HG03565 (cell line): Measurements from ENCODE around the gene GPR108.

Experiments used
- ATAC-seq: cut with Tn5 transposase; IDR thresholded peaks from one replicate; pipeline ENCODE4 v1.9.1; 2021; ENCODE audit warnings: mild to moderate bottlenecking, moderate library complexity; ENCODE audit not compliant: unreplicated experiment

GPR108 gene

DNA sequence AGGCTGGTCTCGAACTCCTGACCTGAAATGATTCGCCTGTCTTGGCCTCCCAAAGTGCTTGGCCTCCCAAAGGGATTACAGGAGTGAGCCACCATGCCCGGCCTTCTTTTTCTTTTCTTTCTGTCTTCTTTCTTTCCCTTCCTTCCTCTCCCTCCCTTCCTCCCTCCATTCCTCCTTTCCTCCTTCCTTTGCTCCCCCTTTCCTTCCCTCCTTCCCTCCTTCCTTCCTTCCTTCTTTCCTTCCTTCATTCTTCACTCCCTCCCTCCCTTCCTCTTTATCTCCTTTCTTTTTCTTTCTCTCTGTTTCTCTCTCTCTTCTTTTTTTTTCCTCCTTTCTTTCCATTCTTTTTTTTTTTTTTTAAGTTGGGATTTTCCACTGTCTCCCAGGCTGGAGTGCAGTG is 29.0 kb downstream of the GPR108 start:
- ATAC-seq: no peak

DNA sequence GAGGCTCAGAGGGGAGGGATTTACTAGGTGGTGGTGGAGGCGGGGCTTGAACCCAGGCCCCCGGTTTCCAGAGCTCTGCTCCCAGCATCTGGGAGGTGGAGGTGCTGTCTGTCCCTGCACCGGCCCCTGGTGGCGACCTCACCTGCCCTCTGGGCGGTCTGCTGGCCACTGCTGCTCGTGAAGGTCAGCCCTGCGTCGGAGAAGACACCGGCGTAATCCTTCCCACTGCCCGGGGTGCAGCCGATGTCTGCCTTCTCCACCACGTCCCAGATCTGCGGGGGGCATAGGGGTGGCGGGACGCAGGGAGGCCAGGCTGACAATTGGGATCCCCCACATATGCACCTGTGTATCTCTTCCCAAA is 29.7 kb downstream of the GPR108 start:
- no peak for ATAC-seq

DNA sequence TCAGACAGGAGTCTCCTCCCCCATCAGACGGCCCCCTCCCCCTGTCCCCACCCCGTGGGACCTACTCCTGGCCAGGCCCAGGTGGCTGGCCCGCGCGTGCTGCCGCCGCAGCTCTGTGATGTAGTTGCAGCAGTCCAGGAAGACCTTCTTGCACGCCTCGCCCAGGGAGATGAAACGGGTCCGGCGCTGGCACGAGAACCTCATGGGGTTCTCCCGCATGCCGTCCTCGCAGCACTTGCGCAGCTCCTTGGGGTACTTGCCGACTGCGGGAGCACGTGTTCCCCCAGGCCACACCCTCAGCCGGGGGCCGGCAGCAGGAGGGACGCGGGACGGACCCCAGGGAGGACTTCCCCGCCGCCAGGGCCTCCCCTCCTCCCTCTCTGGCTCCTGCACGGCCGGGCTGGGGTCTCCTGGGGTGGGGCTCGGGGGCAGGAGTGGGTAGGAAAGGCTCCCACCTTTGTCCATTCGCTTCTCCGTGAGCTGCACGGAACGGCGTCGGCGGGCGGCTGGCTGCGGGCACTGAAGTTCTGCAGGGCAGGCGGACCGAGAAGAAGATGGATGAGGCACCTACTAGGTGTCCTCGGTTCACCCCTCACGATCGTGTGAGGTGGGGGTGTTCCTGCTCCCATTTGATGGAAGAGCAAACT is 30.2 kb downstream of the GPR108 start:
- ATAC-seq: no peak

DNA sequence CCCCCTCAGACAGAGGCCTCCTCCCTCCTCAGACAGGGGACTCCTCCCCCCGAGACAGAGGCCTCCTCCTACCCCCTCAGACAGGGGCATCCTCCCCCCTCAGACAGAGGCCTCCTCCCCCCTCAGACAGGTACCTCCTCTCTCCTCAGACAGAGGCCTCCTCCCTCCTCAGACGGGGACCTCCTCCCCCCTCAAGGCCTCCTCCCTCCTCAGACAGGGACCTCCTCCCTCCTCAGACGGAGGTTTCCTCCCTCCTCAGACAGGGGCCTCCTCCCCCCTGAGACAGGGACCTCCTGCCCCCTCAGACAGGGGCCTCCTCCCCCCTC is 30.8 kb downstream of the GPR108 start:
- ATAC-seq: no peak

DNA sequence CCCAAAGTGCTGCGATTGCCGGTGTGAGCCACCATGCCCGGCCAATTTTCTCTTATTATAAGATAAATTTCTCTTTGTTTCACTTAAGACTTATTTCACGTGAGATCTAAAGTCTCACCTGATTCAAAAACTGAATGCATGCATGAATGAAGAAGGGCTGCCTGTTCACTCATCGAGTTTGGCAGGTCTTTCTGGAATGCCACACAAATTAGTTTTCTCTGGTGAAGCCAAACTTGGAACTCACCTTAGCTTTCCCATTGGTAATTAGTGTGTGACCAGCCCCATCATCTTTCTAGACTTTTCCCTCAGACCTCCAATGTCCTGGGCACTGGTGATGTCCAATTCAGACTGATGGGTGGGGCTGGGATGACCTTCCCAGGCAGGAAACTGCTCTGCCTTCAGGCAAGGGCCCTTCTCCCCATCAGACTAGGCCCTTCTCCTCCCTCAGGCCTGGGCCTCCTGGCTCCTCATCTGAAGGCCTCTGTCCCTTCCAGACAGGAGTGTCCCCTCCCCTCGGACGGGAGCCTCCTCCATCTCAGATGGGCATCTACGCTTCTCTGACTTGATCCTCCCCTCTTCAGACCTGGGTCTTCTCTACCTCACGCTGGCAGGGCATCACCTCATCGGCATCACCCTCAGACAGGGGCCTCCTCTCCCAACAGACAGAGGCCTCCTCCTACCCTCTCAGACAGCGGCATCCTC is 31.3 kb downstream of the GPR108 start:
- ATAC-seq: no peak

DNA sequence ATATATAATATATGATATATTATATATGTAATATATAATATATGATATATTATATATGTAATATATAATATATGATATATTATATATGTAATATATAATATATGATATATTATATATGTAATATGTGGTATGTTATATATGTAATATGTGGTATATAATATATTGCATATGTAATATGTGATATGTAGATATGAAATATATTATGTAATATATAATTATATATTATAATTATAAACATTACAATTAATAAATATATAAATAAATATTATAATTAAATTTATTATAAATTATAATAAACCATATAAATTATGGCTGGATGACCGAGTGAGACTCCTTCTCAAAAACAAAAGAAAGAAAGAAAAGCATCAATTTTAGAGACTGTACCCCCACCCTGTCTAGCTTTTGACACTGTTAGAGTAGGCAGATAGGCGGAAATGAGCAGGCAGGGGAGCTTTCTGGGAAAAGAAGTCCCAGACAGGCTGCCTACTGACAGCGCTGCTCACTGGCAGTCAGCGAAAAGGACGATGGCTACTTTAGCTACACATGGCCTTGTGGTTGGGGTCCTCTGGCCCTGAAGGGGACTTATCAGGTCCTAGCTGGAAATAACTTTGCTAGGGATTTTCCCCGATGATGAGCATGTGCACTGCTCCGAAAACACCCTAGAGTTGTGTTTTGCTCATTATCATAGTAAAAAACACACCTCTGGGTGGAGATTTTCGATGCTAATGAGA is 36.6 kb downstream of the GPR108 start:
- ATAC-seq: no peak

DNA sequence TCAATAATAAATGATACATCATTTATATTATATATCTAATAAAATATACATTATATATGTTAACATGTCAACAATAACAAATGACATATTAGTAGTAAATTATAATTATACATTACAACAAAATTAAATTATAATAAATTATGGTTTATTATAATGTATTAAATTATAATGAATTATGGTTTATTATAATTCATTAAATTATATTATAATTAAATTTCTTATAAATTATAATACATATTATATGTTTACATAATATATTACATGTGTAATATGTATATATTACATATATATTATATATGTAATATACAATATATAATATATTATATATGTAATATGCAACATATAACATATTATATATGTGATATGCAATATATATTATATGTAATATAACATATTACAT is 37.4 kb downstream of the GPR108 start:
- no peak for ATAC-seq

DNA sequence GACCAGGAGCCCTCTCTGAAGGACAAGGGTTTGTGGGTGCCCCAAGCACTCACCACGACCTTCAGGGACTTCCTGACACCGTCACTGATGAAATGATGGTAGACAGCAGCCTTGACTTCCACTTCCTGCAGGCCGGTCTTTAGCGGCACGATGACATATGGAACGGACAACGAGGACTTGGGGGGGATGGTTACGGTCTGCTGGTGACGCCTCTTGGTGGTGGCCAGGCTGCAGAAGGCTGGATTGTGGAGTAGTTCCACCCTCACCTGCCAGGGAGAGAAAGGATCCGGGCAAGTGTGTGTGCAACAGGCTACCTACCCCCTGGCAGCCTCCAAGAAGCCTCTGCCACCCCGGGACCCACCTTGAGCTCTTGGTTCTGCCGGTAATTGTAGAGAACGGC is 40.1 kb downstream of the GPR108 start:
- no peak for ATAC-seq

DNA sequence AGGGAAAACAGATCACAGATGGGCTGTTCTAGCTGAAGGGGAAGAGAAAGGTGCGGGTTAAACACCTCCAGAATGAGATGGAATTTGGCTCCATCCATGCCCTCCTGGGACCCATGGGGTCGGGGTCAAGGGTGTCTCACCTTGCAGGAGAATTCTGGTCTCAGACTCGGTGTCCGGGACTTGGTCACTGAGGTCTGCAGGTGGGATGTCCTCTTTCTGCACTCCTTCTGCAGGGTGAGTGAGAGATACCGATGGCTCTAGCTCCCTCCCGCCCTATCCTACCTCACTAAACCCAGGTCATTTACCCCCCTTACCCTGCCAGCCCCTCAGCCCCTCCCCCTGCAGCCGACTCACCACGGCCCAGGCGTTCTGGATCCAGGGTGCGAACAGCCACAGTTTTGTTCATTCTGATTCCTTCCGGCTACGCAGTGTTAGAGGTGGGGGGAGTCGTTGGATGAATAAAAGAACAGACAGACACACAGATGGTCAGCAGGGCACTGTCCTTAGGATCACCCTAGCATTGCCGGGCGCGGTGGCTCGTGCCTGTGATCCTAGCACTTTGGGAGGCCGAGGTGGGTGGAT is 41.0 kb downstream of the GPR108 start:
- no peak for ATAC-seq

DNA sequence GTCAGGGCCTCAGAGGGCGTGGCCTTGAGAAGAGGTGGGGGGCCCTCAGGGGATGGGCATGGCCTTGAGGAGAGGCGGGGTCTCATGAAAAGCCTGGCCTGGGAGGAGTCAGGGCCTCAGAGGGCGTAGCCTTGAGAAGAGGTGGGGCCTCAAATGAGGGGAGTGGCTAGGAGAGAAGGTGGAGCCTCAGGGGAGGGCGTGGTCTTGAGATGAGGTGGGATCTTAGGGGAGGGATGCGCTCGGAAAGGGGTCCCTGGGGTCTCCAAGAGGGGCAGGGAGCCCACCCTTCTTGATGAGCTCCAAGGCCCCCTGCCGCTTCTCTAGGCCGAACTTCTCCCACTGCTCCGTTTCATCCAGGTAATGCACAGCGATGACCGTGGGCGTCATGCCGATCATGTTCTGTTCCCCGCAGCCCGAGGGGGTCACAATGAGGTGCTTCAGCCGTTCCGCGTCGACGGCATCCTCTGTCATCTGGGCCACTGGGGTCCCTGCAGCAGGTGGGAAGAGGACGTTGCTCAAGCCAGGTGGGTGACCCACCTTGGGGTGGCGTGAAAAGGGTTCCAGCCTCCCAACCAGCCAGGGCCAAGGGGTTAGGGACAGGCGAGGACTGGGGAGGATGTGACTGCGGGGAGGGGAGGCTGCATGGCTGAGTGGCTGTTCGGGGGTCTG is 43.1 kb downstream of the GPR108 start:
- no peak for ATAC-seq

DNA sequence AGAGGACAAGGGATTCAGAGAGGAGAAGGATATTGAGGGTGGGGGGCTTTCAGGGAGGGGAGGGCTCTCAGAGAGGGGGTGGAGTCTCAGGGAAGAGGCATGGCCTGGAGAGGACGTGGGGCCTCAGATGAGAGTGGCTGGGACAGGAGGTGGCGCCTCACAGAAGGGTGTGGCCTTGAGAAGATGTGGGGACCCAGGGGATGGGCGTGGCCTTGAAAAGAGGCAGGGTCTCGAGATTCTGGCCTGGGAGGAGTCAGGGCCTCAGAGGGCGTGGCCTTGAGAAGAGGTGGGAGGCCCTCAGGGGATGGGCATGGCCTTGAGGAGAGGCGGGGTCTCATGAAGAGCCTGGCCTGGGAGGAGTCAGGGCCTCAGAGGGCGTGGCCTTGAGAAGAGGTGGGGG is 43.7 kb downstream of the GPR108 start:
- no peak for ATAC-seq

DNA sequence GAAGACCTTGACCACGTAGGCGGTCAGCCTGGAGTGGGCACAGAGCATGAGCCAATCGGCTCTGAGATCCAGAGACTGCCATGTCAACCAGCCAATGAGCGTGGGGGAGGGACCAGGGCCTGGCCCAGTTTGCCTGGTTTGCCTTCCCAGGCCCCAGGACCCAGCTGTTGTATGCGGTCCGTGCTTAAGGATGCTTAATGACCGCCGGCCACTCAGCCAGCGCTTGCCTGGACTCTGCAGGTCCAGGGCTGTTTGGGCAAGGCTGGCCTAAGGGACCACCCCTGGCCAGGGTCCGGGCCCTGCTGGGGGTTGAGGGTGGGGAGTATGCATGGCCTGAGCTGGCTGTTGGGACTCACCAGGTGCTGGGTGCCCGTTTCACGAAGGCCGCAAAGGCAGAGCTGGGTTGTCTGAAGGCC is 44.3 kb downstream of the GPR108 start:
- ATAC-seq: no peak

DNA sequence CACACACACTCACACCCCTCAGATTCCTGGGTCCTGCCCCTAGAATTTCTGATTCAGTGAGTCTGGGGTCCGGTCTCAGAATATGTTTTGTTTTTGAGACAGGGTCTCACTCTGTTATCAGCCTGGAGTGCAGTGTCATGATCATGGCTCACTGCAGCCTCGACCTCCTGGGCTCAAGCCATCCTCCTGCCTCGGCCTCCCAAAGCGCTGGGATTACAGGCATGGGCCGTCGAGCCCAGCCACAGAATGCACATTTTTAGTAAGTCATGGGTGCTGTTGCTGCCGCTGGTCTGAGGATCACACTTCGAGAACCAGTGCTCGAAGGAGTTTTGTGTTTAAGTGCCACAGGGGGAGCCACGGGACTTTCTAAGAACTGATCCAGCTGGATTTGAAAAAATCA is 45.4 kb downstream of the GPR108 start:
- no peak for ATAC-seq

DNA sequence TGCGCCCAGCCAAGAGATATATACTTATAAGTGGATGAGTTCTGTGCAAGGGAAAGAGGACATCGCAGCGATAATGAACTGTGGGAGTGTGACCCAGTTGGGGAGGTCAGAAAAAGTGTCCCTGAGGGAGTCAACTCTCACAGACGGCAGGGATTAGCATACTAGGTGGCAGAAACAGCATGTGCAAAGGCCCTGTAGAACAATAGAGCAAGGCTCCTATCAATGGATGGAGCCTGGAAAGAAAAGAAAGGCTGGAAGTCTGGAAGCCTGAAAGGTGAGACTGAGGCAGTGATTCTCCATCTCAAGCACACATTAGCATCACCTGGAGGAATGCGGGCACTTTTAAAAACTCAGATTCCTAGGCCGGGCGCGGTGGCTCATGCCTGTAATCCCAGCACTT is 46.0 kb downstream of the GPR108 start:
- no peak for ATAC-seq

DNA sequence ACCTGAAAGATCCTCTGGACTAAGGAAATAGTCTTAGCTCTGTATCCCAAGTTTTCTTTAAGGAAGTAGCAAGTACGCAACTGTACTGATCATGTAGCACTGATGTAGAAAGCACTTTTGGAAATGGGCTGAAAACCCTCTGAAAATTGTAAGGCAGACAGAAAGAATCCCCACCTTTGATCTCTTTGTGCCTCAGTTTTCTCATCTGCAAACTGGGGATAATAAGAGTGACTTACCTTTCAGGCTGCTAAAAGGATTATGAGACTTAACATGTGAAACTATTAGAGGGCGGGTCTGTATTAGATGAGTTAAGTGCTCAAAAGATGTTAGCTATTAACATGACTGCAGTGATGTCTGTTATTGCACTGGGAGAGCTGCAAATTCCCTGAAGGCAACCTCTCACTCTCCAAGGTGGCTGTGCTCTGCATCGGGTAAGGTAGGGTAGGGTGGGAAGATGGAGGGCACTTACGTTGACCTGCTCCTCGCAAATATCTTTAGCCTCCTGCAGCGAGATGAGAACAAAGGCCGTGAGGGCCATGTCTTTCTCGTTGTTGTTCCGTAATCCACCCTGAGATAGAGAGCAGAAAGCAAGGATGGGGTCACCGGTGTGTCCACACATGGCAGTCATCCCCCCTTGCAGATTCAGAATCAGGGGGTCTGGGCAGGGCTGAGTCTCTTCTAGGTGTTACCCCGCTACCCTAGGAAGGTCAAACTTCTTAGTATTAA is 47.1 kb downstream of the GPR108 start:
- ATAC-seq: no peak

DNA sequence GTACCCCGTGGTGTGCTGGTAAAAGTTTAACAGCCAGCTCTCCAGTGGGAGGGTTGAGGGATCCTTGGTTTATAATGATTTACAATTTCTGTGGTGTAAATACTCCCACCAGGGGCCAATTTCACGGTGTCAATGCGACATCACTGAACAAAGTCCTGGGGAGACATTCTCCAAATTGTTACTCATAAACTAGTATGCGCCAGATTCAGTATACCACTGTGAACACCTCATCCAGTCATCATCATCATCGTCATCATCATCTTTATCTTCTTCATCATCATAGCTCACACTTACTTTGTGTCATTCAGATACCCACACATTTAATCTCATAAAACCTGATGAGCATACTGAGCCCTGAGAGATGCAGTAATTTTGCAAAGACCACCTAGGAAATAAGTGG is 50.3 kb downstream of the GPR108 start:
- no peak for ATAC-seq

DNA sequence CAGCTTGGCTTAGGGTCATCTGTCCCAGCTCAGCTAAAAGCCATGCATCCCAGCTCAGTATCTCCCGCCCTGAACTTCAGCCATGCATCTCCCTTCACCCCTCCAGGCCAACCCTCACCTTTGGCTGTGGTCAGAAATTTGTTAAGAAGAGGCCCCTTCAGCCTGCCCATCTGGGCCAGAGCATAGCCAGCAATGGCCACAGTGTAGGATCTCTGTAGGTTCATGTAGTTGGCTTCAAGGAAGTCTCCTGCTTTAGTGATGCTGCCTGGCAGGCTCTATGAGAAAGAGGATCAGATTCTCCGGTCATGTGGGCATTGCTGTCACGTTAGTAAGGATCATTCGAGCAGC is 50.8 kb downstream of the GPR108 start:
- no peak for ATAC-seq

DNA sequence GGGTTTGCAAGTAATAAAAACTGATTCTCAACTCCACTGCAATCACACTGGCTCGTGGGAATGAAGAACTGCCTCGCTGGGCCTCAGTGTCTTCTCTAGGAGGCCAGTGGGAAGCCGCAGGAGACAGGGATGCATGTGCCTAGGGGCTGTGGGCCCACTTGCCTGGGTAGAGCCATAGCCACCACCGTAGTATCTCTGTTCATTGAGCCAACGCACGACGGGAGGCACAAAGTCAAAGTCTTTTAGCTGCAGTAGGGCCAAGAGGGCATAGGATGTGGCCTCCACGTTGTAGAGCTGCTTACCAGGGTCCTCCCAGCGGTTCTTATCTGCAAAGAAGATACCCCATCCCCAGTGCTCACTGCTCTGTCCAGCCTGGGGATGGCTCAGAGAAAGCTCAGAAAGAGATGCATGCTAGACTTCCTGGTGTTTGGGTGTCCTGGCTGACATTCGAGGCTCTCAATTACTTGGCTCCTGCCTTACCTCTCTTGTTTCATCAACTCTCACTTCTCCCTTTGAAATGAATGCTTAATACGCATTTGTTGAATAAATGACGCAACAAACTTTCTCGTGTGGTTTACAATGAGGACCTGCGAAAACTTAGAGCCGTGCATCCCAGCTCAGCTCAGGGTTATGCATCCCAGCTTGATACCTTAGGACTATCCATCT is 51.3 kb downstream of the GPR108 start:
- ATAC-seq: no peak

DNA sequence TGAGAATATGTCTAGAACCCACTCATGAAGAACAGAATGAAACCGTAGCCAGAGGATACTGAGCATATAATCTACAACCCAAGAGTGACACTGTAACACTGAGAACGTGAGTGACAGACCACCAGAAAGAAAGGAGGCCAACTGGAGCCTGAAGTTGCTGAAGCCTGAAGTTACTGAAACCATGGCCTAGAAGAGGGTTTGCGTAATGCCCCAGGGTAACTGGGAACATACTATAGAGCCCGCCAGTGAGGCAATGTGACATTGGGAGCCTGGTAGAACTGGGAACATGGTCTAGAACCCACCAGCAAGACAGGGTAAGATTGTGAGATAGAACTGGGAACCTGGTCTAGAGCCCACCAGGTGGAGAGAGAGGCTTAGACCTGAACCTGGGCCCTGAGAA is 51.9 kb downstream of the GPR108 start:
- no peak for ATAC-seq

DNA sequence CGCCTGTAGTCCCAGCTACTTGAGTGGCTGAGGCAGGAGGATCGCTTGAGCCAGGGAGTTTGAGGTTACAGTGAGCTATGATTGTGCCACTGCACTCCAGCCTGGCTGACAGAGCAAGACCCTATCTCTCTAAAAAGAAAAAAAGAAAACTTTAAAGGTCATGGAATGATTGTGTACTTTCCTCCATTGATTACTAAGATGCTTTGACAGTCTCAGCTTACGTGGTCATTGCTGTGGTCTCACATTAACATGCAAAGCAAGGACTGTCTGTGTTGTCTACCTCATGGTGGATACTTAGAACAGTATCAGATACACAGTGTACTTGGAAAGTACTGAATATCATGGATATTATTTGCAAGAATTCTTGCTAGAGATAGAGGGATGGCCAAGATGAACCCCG is 53.4 kb downstream of the GPR108 start:
- ATAC-seq: no peak
